HCT116 (cell line): ENCODE results near the gene DMPK. TPM values are rescaled to one million over a fixed set of nuclear protein-coding genes. Genes with fewer than 3 reads are reported as not detected.

Experiments
- ATAC-seq: fragments of 200-7000 bp; cut with Tn5 transposase; 2 replicates; pipeline ENCODE4 v1.9.1; 2020; ENCODE audit warnings: mild to moderate bottlenecking, moderate library complexity
- BruUV-seq: library from RNA; stranded (reverse); fragments of 400-500 nt; replicated peaks from 2 replicates; lab custom pipeline; 2021; lab: Mats Ljungman, UMichigan
- CTCF ChIA-PET: fragments of 300-600 bp; sonication (Branson Sonifier 250); formaldehyde crosslinking; loops from one replicate; lab custom pipeline; 2021; ENCODE audit warnings: antibody characterized with exemption; lab: Charles Lee
- POLR2A ChIA-PET: fragments of 300-600, 350-600 bp; sonication (Branson Sonifier 250); formaldehyde crosslinking; loops from one replicate; lab custom pipeline; 2021; ENCODE audit warnings: antibody characterized with exemption; lab: Charles Lee
- RAD21 ChIA-PET, 2 experiments: fragments of 300-600 bp; sonication (Branson Sonifier 250); formaldehyde crosslinking; loops; one replicate each; lab custom pipeline; 2023; ENCODE audit warnings: low total read pairs in 2 of 2; ENCODE audit not compliant: uncharacterized antibody in 2 of 2, unreplicated experiment in 2 of 2, low non-redundant PET in 1 of 2; lab: Charles Lee
- DNase-seq: peaks from one replicate; pipeline ENCODE4 v3.0.0-alpha.2; 2010; ENCODE audit warnings: low read depth, low spot score
- H2AFZ ChIP-seq: fragments of 200-600 bp; shearing (Covaris generic), sonication (generic); 2 replicates; pipeline ENCODE4 v1.6.1; 2017; ENCODE audit warnings: low read depth, mixed run types, mixed read lengths, antibody characterized with exemption, low read length; ENCODE audit not compliant: poor library complexity, severe bottlenecking
- H3K27ac ChIP-seq: 2 replicates; pipeline ENCODE4 v1.5.1; 2012; ENCODE audit warnings: low read depth, low read length
- H3K27me3 ChIP-seq: fragments of 200-600 bp; sonication (generic); 2 replicates; pipeline ENCODE4 v1.6.1; 2016; ENCODE audit warnings: mixed run types, low read length, mixed read lengths; ENCODE audit not compliant: insufficient read depth
- H3K36me3 ChIP-seq, 2 experiments: fragments of 200-500 bp in 1 of 2; fragments of 200-600 bp in 1 of 2; sonication (Bioruptor generic) in 1 of 2; sonication (generic) in 1 of 2; 2 replicates each; pipeline versions ENCODE4 v1.5.1 to v1.6.1; 2014 to 2016; ENCODE audit warnings: low read length in 2 of 2, inconsistent platforms in 1 of 2, mixed read lengths in 1 of 2, mixed run types in 1 of 2; ENCODE audit not compliant: insufficient read depth in 2 of 2, control insufficient read depth in 1 of 2
- H3K4me1 ChIP-seq, 2 experiments: fragments of 200-600 bp in 1 of 2; sonication (generic) in 1 of 2; 2 replicates each; pipeline versions ENCODE4 v1.5.1 to v1.6.1; 2012 to 2017; ENCODE audit warnings: low read length in 2 of 2, inconsistent platforms in 1 of 2, mild to moderate bottlenecking in 1 of 2, mixed read lengths in 1 of 2, mixed run types in 1 of 2, moderate library complexity in 1 of 2; ENCODE audit not compliant: insufficient read depth in 2 of 2, control insufficient read depth in 1 of 2
- H3K4me2 ChIP-seq: fragments of 200-600 bp; sonication (generic); 2 replicates; pipeline ENCODE4 v1.6.1; 2017; ENCODE audit warnings: mixed run types, low read length, mixed read lengths
- H3K4me3 ChIP-seq, 2 experiments: fragments of 200-600 bp in 1 of 2; sonication (generic) in 1 of 2; replicated peaks in 1 of 2; 2 replicates each; pipeline ENCODE4 v1.5.1; 2011 to 2016; ENCODE audit warnings: low read length in 2 of 2, control low read depth in 1 of 2, low read depth in 1 of 2, mild to moderate bottlenecking in 1 of 2, mixed read lengths in 1 of 2, mixed run types in 1 of 2
- H3K79me2 ChIP-seq: fragments of 200-600 bp; sonication (generic); 2 replicates; pipeline ENCODE4 v1.6.1; 2017; ENCODE audit warnings: mild to moderate bottlenecking, mixed run types, low read length, moderate library complexity, mixed read lengths; ENCODE audit not compliant: insufficient read depth
- H3K9ac ChIP-seq: fragments of 200-600 bp; sonication (generic); 2 replicates; pipeline ENCODE4 v1.6.1; 2016; ENCODE audit warnings: low read length, mixed read lengths
- H3K9me2 ChIP-seq: fragments of 200-600 bp; sonication (generic), shearing (Covaris generic); 2 replicates; pipeline ENCODE4 v1.6.1; 2017; ENCODE audit warnings: mixed run types, mild to moderate bottlenecking, moderate library complexity; ENCODE audit not compliant: insufficient read depth
- H3K9me3 ChIP-seq, 2 experiments: fragments of 200-500 bp in 1 of 2; fragments of 200-600 bp in 1 of 2; sonication (Bioruptor generic) in 1 of 2; sonication (generic) in 1 of 2; 2 replicates each; pipeline ENCODE4 v1.6.1; 2014 to 2017; ENCODE audit warnings: low read length in 2 of 2, mixed read lengths in 2 of 2, inconsistent platforms in 1 of 2, low read depth in 1 of 2, mild to moderate bottlenecking in 1 of 2, mixed run types in 1 of 2, moderate library complexity in 1 of 2; ENCODE audit not compliant: control insufficient read depth in 1 of 2, insufficient read depth in 1 of 2
- H4K20me1 ChIP-seq: fragments of 200-600 bp; sonication (generic), shearing (Covaris generic); 2 replicates; pipeline ENCODE4 v1.6.1; 2017; ENCODE audit warnings: mixed run types, mild to moderate bottlenecking, moderate library complexity; ENCODE audit not compliant: insufficient read depth
- CEBPB ChIP-seq: IDR thresholded peaks from 2 replicates; pipeline ENCODE4 v1.6.1; 2012; ENCODE audit warnings: low read depth
- EGR1 ChIP-seq: IDR thresholded peaks from 2 replicates; pipeline ENCODE4 v1.6.1; 2012; ENCODE audit warnings: low read depth
- ELF1 ChIP-seq: IDR thresholded peaks from 2 replicates; pipeline ENCODE4 v1.6.1; 2012; ENCODE audit warnings: low read depth, borderline replicate concordance
- EZH2 ChIP-seq: fragments of 200-600 bp; sonication (generic); IDR thresholded peaks from 2 replicates; pipeline ENCODE4 v1.6.1; 2017; ENCODE audit warnings: antibody characterized with exemption, mixed run types
- EZH2phosphoT487 ChIP-seq: fragments of 200-600 bp; IDR thresholded peaks from 2 replicates; pipeline ENCODE4 v1.6.1; 2018; ENCODE audit warnings: antibody characterized with exemption, borderline replicate concordance
- FOSL1 ChIP-seq: IDR thresholded peaks from 2 replicates; pipeline ENCODE4 v1.6.1; 2012; ENCODE audit warnings: low read depth
- JUND ChIP-seq: IDR thresholded peaks from 2 replicates; pipeline ENCODE4 v1.6.1; 2012
- POLR2AphosphoS5 ChIP-seq: IDR thresholded peaks from 2 replicates; pipeline ENCODE4 v1.6.1; 2011; ENCODE audit warnings: mild to moderate bottlenecking, low read depth, low read length, moderate library complexity
- SP1 ChIP-seq: IDR thresholded peaks from 2 replicates; pipeline ENCODE4 v1.6.1; 2012; ENCODE audit warnings: low read depth
- TCF7L2 ChIP-seq: IDR thresholded peaks from 2 replicates; pipeline ENCODE4 v1.7.0; 2011; ENCODE audit warnings: borderline replicate concordance, inconsistent platforms; ENCODE audit not compliant: insufficient read depth, insufficient read length; ENCODE audit errors: extremely low read depth
- ZBTB33 ChIP-seq: IDR thresholded peaks from 2 replicates; pipeline ENCODE4 v1.6.1; 2011; ENCODE audit warnings: mild to moderate bottlenecking, low read length, moderate library complexity; ENCODE audit not compliant: insufficient replicate concordance; ENCODE audit errors: extremely low read depth
- intact Hi-C: fragments of 100-400 bp; cut with micrococcal nuclease; formaldehyde crosslinking; loops from 2 replicates; pipeline ENCODE4 v1.10.0; 2022
- total RNA-seq: library from RNA; stranded (reverse); gene quantifications from one replicate; pipeline ENCODE4 v1.2.1, GENCODE V29; 2021; ENCODE audit not compliant: unreplicated experiment
- TF ChIP-seq, protein P1 (sequence below): IDR thresholded peaks from 2 replicates; pipeline ENCODE4 v1.6.1; 2012; ENCODE audit warnings: low read depth
- TF ChIP-seq, protein P2 (sequence below), 3 experiments: fragments of 200-600 bp in 1 of 3; sonication (generic) in 1 of 3; IDR thresholded peaks in 2 of 3; conservative IDR thresholded peaks in 1 of 3; 2 replicates each; pipeline ENCODE4 v1.5.1; 2012 to 2017; ENCODE audit warnings: low read depth in 2 of 3, low read length in 2 of 3, antibody characterized with exemption in 1 of 3, borderline replicate concordance in 1 of 3, control low read depth in 1 of 3, mild to moderate bottlenecking in 1 of 3, mixed read lengths in 1 of 3, mixed run types in 1 of 3, moderate library complexity in 1 of 3; ENCODE audit not compliant: insufficient read depth in 1 of 3

Gene DMPK
- total RNA-seq, 1 experiment from 2014 or later, result 52.5 TPM

- TF ChIP-seq EGR1 (no peak), TCF7L2 (no peak), FOSL1 (no peak), SP1 (no peak), JUND (no peak), ZBTB33 (no peak), ELF1 (no peak), CEBPB (no peak), EZH2 (no peak), EZH2phosphoT487 (no peak), POLR2AphosphoS5 (no peak; the same call in 1 of the 2 replicates)
- TF ChIP-seq, protein P1, sequence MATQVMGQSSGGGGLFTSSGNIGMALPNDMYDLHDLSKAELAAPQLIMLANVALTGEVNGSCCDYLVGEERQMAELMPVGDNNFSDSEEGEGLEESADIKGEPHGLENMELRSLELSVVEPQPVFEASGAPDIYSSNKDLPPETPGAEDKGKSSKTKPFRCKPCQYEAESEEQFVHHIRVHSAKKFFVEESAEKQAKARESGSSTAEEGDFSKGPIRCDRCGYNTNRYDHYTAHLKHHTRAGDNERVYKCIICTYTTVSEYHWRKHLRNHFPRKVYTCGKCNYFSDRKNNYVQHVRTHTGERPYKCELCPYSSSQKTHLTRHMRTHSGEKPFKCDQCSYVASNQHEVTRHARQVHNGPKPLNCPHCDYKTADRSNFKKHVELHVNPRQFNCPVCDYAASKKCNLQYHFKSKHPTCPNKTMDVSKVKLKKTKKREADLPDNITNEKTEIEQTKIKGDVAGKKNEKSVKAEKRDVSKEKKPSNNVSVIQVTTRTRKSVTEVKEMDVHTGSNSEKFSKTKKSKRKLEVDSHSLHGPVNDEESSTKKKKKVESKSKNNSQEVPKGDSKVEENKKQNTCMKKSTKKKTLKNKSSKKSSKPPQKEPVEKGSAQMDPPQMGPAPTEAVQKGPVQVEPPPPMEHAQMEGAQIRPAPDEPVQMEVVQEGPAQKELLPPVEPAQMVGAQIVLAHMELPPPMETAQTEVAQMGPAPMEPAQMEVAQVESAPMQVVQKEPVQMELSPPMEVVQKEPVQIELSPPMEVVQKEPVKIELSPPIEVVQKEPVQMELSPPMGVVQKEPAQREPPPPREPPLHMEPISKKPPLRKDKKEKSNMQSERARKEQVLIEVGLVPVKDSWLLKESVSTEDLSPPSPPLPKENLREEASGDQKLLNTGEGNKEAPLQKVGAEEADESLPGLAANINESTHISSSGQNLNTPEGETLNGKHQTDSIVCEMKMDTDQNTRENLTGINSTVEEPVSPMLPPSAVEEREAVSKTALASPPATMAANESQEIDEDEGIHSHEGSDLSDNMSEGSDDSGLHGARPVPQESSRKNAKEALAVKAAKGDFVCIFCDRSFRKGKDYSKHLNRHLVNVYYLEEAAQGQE, result no peak
- TF ChIP-seq, protein P2, sequence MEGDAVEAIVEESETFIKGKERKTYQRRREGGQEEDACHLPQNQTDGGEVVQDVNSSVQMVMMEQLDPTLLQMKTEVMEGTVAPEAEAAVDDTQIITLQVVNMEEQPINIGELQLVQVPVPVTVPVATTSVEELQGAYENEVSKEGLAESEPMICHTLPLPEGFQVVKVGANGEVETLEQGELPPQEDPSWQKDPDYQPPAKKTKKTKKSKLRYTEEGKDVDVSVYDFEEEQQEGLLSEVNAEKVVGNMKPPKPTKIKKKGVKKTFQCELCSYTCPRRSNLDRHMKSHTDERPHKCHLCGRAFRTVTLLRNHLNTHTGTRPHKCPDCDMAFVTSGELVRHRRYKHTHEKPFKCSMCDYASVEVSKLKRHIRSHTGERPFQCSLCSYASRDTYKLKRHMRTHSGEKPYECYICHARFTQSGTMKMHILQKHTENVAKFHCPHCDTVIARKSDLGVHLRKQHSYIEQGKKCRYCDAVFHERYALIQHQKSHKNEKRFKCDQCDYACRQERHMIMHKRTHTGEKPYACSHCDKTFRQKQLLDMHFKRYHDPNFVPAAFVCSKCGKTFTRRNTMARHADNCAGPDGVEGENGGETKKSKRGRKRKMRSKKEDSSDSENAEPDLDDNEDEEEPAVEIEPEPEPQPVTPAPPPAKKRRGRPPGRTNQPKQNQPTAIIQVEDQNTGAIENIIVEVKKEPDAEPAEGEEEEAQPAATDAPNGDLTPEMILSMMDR (IDR thresholded peaks at IDR 0.05 in 2 of 3, conservative IDR thresholded peaks at IDR 0.05 in 1 of 3; ENCODE audit: borderline replicate concordance in 1 of 3, insufficient read depth in 1 of 3, low read depth in 2 of 3, low read length in 2 of 3), result no peak
- RAD21 ChIA-PET, result no interaction called here
- ATAC-seq (no peak), DNase-seq (no peak)
- intact Hi-C loops, result no loop called here
- Histone ChIP-seq H3K4me3 (no peak overlapping the region), H3K9me2 (no peaks in the 10 kb centered on the region), H3K9me3 (no peaks in the 10 kb centered on the region), H3K4me2 (no peak overlapping the region), H3K4me1 (peaks cover 7 to 23% of the 10 kb centered on the region in 2 experiments; a peak in 3 of 4 replicates), H3K27ac (no peak overlapping the region), H3K79me2 (no peaks in the 10 kb centered on the region), H2AFZ (no peak overlapping the region), H3K27me3 (no peaks in the 10 kb centered on the region), H3K36me3 (peaks cover 0 to 5% of the 10 kb centered on the region in 2 experiments; a peak in 2 of 4 replicates), H3K9ac (no peak overlapping the region), H4K20me1 (no peaks in the 10 kb centered on the region)
- BruUV-seq, result no TSS peak
- POLR2A ChIA-PET, result interaction anchor here (0.6 kb wide), 1 partner anchor 25 kb away, joined by 3 read pairs; no protein-coding TSS in a partner anchor
- CTCF ChIA-PET, result interaction anchor here (2.5 kb wide), 1 partner anchor 15 kb away, joined by 9 read pairs; no protein-coding TSS in a partner anchor
These were observed 32.0 kb upstream of the DMPK start for GRCh38 chr19:45814166-45814780.
